ENCODE results near the gene DUSP8. TPM values are rescaled to one million over a fixed set of nuclear protein-coding genes. Genes with fewer than 3 reads are reported as not detected.
"Not testable (repeated sequence)": the region's sequence is repeated elsewhere in the genome, so short reads cannot be mapped to it uniquely, and the experiment has no call there.

The DUSP8 gene
- total RNA-seq, 1 donor from 2014 or later: 0.86 TPM

DNA sequence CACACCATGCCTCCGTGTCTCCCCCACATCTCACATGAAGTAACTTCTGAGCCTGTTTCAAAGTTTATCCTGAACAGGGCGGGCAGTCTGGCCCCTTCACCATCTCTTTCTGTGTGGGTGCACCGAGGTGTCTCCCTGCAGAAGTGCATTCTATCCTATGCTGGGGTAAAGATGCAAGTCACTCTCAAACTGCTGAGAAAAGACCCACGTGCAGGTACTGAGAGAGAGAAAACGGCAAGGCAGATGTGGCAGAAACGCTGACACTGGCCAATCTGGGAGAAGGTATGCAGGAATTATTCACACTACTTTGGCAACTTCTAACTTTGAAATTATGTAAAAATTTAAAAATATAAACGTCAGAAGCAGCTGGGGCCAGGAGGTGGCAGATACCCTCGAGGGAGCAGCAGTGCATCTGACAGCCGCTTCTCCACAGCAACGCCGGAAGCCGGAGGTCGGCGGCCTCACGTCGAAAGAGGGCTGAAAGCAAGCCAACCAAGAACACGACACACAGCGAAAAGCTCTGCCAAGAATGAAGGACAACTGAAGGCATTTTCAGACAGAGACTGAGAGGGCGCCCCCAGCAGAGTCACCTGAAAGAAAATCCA is 51.3 kb downstream of the DUSP8 start:
- H3K4me3 Mint-ChIP-seq: no peak overlapping the region
- H3K27ac Mint-ChIP-seq: no peak overlapping the region
- no peaks in the 10 kb centered on the region for H3K27me3 Mint-ChIP-seq
- no peaks in the 10 kb centered on the region for H3K9me3 Mint-ChIP-seq
- peaks cover 2% of the 10 kb centered on the region for H3K36me3 Mint-ChIP-seq (ENCODE audit: low read depth)
- H3K4me1 Mint-ChIP-seq: peaks cover 6% of the 10 kb centered on the region
- no peak for DNase-seq
- intact Hi-C loops (cut with micrococcal nuclease): no loop called here

DNA sequence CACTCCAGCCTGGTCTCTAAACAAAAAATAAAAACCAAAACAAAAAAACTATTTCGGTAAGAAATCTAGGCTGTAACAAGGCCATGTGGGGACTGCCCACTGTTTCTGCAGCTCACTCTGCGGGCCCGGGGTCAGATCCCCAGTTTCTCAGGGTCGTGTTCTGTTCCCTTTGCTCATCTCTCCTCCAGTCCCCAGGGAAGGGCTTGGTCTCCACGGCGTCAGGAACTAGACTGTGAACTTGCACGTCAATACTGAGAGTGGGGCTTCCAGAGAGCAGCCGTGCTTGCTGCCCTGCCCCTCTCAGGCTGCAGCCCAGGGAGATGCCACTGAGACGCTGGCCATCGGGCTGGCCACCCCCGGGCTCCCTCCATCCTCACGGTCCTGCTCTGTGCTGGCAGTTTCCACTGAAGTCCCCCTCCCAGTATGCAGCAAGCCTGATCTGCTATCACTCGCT is 51.8 kb downstream of the DUSP8 start:
- peaks cover 6% of the 10 kb centered on the region for H3K4me1 Mint-ChIP-seq
- H3K27me3 Mint-ChIP-seq: no peaks in the 10 kb centered on the region
- peaks cover 2% of the 10 kb centered on the region for H3K36me3 Mint-ChIP-seq (ENCODE audit: low read depth)
- intact Hi-C loops (cut with micrococcal nuclease): no loop called here
- no peak overlapping the region for H3K27ac Mint-ChIP-seq
- no peaks in the 10 kb centered on the region for H3K9me3 Mint-ChIP-seq
- no peak overlapping the region for H3K4me3 Mint-ChIP-seq
- no peak for DNase-seq

DNA sequence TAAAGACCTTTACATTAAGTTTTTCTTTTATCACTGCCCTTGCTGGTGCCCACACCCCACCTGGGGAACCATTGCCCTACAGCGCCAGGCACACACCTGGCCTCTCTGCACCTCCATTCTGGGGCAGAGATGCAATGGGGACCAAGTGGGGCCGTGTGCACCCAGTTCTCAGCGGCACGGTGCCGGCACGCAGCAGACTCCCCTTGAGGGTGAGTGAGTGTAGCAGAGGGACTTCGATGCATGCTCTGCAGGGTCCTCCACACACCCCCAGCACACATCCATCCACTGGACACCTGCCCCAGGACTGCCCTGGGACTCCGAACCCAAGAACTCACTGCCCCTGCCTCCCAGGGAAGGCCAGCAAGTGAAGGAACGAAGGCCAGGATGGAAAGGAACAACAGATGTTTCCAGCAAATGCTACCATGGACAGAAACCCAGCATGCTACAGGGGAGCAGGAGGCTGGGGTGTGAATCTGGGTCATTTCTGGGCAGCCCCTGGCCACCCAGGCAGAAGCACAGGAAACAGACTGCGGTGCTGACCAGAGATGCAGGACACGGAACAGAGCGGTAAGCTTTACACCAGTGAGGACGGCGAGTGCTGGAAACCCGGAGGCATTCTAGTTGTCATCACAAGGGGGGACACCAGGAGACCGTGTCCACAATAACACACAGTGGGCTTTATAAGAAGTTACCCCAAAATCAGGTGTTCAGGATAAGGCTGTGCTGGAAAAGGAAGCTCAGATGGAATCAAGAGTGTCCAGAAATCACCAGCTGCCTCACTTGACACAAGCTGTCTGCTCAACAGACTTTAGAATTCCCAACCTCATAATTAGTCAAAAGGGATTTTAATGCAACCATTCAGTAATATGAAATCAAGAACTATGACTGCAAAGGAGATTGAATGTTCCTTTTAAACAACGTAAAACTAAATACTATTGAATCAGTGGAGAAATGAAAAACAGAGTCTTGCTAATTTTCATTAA is 52.8 kb downstream of the DUSP8 start:
- H3K36me3 Mint-ChIP-seq (ENCODE audit: low read depth): peaks cover 2% of the 10 kb centered on the region
- no peaks in the 10 kb centered on the region for H3K9me3 Mint-ChIP-seq
- intact Hi-C loops (cut with micrococcal nuclease): loop anchor here (10.0 kb wide), 1 partner anchor 405 kb away; no protein-coding TSS in a partner anchor
- H3K27me3 Mint-ChIP-seq: no peaks in the 10 kb centered on the region
- peaks cover 6% of the 10 kb centered on the region for H3K4me1 Mint-ChIP-seq
- H3K4me3 Mint-ChIP-seq: no peak overlapping the region
- no peak overlapping the region for H3K27ac Mint-ChIP-seq
- DNase-seq: no peak

GRCh38 chr11:1518301-1518700 is 53.8 kb downstream of the DUSP8 start:
- intact Hi-C loops (cut with micrococcal nuclease): loop anchor here (10.0 kb wide), 1 partner anchor 404 kb away; no protein-coding TSS in a partner anchor
- Mint-ChIP-seq H3K27ac (no peak overlapping the region), H3K4me1 (peaks cover 6% of the 10 kb centered on the region), H3K9me3 (no peaks in the 10 kb centered on the region), H3K36me3 (ENCODE audit: low read depth) (peaks cover 2% of the 10 kb centered on the region), H3K27me3 (no peaks in the 10 kb centered on the region), H3K4me3 (no peak overlapping the region)
- no peak for DNase-seq

DNA sequence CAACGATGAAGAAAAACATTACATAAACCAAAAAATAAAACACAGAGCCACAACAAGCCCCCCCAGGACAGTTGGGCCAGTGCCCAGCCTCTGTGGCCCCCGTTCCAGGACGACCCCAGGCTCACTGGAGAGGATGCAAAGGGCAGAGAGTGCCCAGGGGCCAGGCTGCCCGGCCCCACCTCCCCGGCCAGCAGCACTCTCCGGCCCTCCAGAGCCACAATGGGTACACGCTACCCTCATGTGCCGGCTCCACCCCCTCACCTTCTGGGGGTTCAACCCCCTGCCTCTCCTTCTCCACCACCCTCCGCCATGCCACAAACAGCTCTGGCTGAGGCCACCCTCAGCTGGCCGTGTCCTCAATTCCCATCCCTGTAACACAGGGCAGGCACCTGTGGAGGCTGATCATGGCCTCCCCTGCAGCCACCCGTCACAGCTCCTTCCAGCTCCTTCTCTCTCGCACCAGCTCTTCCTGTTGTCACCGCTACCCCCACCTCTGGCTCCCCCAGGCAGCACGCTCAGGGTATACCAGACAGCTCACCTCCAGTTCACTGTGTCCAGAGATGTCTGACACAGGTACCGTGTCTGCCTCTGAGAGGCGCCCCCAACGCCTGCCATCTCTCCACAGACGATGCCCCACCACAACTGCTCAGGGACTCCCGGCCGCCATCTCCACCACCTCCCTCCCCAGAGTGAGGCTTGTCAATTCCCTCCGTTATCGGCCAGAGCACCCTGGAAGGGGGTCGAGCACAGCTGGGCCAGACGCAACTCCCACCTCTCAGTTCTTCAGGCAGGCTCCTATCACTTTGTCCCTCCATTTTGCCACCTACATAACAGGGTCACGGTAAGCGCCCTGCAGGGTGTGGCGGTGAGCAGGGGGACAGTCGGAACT is 54.7 kb downstream of the DUSP8 start:
- H3K27ac Mint-ChIP-seq: no peak overlapping the region
- intact Hi-C loops (cut with micrococcal nuclease): loop anchor here (10.0 kb wide), 1 partner anchor 403 kb away; no protein-coding TSS in a partner anchor
- H3K27me3 Mint-ChIP-seq: no peaks in the 10 kb centered on the region

DNA sequence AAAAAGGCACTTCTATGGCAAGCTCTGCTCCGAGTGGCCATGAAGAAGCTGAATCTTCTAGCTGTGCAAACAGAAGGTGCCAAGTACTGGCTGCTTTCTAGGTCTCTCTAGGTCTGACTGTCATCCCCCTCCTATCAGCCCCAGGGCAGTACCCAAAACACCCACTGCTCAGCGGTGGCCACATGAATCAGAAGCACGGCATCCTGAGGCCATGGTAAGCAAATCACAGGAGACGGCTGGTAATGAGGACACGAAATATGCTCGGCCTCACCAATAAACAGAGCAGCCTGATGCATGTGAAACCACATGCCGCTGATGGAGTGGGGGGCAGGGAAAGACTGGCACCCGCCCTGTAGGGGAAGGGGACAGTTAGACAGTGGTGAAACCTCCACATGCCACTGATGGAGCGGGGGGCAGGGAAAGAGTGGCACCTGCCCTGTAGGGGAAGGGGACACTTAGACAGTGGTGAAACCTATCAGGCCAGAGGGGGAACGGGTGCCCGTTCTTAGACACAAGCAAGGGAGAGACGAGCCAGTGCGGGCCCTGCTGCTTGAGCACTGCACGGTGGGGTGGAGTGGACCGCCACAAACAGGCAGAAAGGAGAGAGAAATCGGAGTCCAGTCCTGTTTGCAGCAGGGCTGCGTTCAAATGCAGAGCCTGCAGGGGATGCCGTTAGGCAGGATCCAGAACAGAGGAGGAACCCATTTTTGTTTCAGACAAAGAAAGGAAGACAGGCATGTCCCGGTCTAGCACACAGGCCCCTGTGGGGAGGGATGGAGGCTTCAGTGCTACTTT is 55.6 kb downstream of the DUSP8 start:
- Mint-ChIP-seq H3K4me1 (peaks cover 6% of the 10 kb centered on the region), H3K4me3 (no peak overlapping the region), H3K27me3 (no peaks in the 10 kb centered on the region), H3K9me3 (no peaks in the 10 kb centered on the region), H3K36me3 (ENCODE audit: low read depth) (peaks cover 2% of the 10 kb centered on the region), H3K27ac (no peak overlapping the region)
- intact Hi-C loops (cut with micrococcal nuclease): loop anchor here (10.0 kb wide), 1 partner anchor 402 kb away; no protein-coding TSS in a partner anchor
- DNase-seq: no peak

More for the DNA sequence above, 54.7 kb downstream of the DUSP8 start:
- Mint-ChIP-seq H3K9me3 (no peaks in the 10 kb centered on the region), H3K36me3 (ENCODE audit: low read depth) (peaks cover 2% of the 10 kb centered on the region), H3K4me3 (no peak overlapping the region), H3K4me1 (peaks cover 4% of the 10 kb centered on the region)
- no peak for DNase-seq

DNA sequence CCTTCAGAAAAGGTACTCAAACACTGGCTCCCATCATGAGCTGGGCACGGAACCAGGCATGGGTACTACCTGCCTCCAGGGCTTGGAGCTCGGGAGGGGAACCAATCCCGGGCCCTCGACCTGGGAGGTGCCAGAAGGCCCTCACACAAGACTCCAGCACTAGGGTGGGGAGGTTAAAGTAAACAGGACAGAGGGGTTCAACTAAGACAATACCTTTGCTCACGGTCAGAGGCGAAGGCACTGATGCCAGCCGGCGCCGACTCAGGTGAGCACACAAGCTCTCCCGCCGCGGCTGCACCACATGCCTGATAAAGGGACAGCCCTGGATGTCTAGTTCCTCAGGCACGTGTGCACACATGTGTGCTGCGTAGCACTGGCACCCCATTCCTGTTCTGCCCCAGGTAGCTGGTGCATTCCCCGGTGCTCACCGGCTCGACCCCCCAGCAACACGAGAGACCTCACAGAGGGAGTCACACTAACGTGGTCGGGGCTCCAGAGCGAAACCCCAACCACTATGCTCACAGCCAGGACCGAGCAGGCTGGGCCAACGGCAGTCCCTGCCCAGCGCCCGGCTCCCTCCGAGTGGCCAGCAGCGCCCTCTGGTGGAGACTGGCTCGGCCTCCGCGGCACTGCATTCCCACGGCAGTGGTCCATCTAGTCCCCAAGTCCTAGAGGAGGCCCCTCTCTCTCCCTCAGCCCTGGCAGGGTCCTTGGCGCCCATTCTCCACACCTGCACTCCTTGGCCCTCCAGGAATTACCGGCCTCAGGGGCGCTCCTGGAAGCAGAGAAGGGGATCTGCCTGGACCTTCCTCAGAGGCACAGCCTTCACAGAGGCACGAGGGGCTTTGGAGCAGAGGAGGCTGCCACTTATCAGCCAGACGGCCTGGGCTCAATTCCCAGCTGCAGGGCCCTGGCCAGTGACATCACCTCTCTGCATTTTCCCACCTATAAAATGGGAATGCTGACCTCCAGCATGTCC is 56.7 kb downstream of the DUSP8 start:
- Mint-ChIP-seq H3K36me3 (ENCODE audit: low read depth) (no peaks in the 10 kb centered on the region), H3K4me1 (peaks cover 2% of the 10 kb centered on the region), H3K27ac (no peak overlapping the region), H3K9me3 (no peaks in the 10 kb centered on the region), H3K4me3 (no peak overlapping the region), H3K27me3 (no peaks in the 10 kb centered on the region)
- intact Hi-C loops (cut with micrococcal nuclease): loop anchor here (1.0 to 10.0 kb wide), 2 partner anchors 312 to 401 kb away; no protein-coding TSS in a partner anchor
- DNase-seq: peak; percentile 91

- Mint-ChIP-seq H3K36me3 (ENCODE audit: low read depth) (no peaks in the 10 kb centered on the region), H3K9me3 (no peaks in the 10 kb centered on the region), H3K4me1 (peaks cover 2% of the 10 kb centered on the region), H3K4me3 (no peak overlapping the region), H3K27ac (no peak overlapping the region), H3K27me3 (no peaks in the 10 kb centered on the region)
- DNase-seq: no peak
- intact Hi-C loops (cut with micrococcal nuclease): loop anchor here (1.0 to 10.0 kb wide), 2 partner anchors 311 to 400 kb away; no protein-coding TSS in a partner anchor
Observed at GRCh38 chr11:1514336-1515061, 57.6 kb downstream of the DUSP8 start.

GRCh38 chr11:1513326-1514296 is 58.5 kb downstream of the DUSP8 start:
- Mint-ChIP-seq H3K4me1 (peaks cover 2% of the 10 kb centered on the region), H3K27ac (no peak overlapping the region), H3K4me3 (no peak overlapping the region), H3K36me3 (ENCODE audit: low read depth) (no peaks in the 10 kb centered on the region), H3K27me3 (no peaks in the 10 kb centered on the region), H3K9me3 (no peaks in the 10 kb centered on the region)
- DNase-seq: no peak
- intact Hi-C loops (cut with micrococcal nuclease): loop anchor here (10.0 kb wide), 1 partner anchor 399 kb away; no protein-coding TSS in a partner anchor

- not testable (repeated sequence) for H3K4me3 Mint-ChIP-seq; H3K9me3 Mint-ChIP-seq; H3K4me1 Mint-ChIP-seq; H3K27ac Mint-ChIP-seq; H3K36me3 Mint-ChIP-seq (ENCODE audit: low read depth); DNase-seq; H3K27me3 Mint-ChIP-seq
- intact Hi-C loops (cut with micrococcal nuclease): loop anchor here (10.0 kb wide), 1 partner anchor 398 kb away; no protein-coding TSS in a partner anchor
Observed at GRCh38 chr11:1512531-1513258, 59.4 kb downstream of the DUSP8 start.

Measured in activated CD4-positive, alpha-beta T cell treated with anti-CD3 and anti-CD28 coated beads, Interleukin-2, amount 10 ng/mL, durations not matched to agents 24 days and 14 days (primary cell).